GM12892 (cell line): ENCODE results near the gene LRIT2.

Experiments used
- POLR2A ChIP-seq: IDR thresholded peaks from 2 replicates; pipeline ENCODE4 v1.6.1; 2011; ENCODE audit warnings: low read depth, low read length, control low read depth
- POLR2AphosphoS5 ChIP-seq: IDR thresholded peaks from 2 replicates; pipeline ENCODE4 v1.6.1; 2011; ENCODE audit warnings: low read depth, low read length, control low read depth
- TAF1 ChIP-seq: IDR thresholded peaks from 2 replicates; pipeline ENCODE4 v1.6.1; 2011; ENCODE audit warnings: low read depth, mild to moderate bottlenecking, control low read depth, low read length, borderline replicate concordance

GRCh38 chr10:84214046-84214572, 11.2 kb downstream of the LRIT2 start:
- TF ChIP-seq POLR2AphosphoS5 (no peak), POLR2A (no peak), TAF1 (no peak)
